HL-60 (cell line): ENCODE data around the gene HAUS5.

Experiments
- DNase-seq, 2 experiments: peaks; one replicate each; pipeline ENCODE4 v3.0.0-alpha.2; 2010 to 2020; ENCODE audit warnings: low read depth in 1 of 2, low spot score in 1 of 2
- H3K27ac ChIP-seq: fragments of 250-450 bp; sonication (Bioruptor Pico); replicated peaks from 2 replicates; pipeline ENCODE4 v1.5.1; 2020; ENCODE audit warnings: mild to moderate bottlenecking, moderate library complexity
- H3K27me3 ChIP-seq: fragments of 250-450 bp; sonication (Bioruptor Pico); 2 replicates; pipeline ENCODE4 v1.5.1; 2021; ENCODE audit warnings: mild to moderate bottlenecking, moderate library complexity; ENCODE audit not compliant: insufficient read depth, poor library complexity, severe bottlenecking
- H3K4me3 ChIP-seq: replicated peaks from 2 replicates; pipeline ENCODE4 v1.5.1; 2011; ENCODE audit warnings: mild to moderate bottlenecking, control low read depth, low read length; ENCODE audit not compliant: insufficient read depth
- CTCF ChIP-seq: IDR thresholded peaks from one replicate; pipeline ENCODE4 v1.5.1; 2011; ENCODE audit warnings: low read length, control low read depth, inconsistent platforms; ENCODE audit not compliant: insufficient read depth
- GABPA ChIP-seq: IDR thresholded peaks from 2 replicates; pipeline ENCODE4 v1.6.1; 2012; ENCODE audit warnings: low read depth
- POLR2AphosphoS5 ChIP-seq: IDR thresholded peaks from 2 replicates; pipeline ENCODE4 v1.6.1; 2012; ENCODE audit warnings: low read depth
- REST ChIP-seq: IDR thresholded peaks from 2 replicates; pipeline ENCODE4 v1.6.1; 2012; ENCODE audit warnings: low read depth; ENCODE audit not compliant: insufficient replicate concordance
- SPI1 ChIP-seq: IDR thresholded peaks from 2 replicates; pipeline ENCODE4 v1.6.1; 2012; ENCODE audit warnings: low read depth, mild to moderate bottlenecking, borderline replicate concordance
- long read RNA-seq: library from polyadenylated mRNA; unstranded; transcript quantifications from one replicate; pipeline ENCODE4 v2.0.0, GENCODE V29; 2020

Gene HAUS5, protein sequence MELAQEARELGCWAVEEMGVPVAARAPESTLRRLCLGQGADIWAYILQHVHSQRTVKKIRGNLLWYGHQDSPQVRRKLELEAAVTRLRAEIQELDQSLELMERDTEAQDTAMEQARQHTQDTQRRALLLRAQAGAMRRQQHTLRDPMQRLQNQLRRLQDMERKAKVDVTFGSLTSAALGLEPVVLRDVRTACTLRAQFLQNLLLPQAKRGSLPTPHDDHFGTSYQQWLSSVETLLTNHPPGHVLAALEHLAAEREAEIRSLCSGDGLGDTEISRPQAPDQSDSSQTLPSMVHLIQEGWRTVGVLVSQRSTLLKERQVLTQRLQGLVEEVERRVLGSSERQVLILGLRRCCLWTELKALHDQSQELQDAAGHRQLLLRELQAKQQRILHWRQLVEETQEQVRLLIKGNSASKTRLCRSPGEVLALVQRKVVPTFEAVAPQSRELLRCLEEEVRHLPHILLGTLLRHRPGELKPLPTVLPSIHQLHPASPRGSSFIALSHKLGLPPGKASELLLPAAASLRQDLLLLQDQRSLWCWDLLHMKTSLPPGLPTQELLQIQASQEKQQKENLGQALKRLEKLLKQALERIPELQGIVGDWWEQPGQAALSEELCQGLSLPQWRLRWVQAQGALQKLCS
- long read RNA-seq, full-length matches to known transcripts: 183 of 210 reads
- long read RNA-seq, partial matches to known transcripts: 9 of 210 reads
- long read RNA-seq, other reads (novel, unspliced or antisense): 18 of 210 reads

- Histone ChIP-seq H3K27ac (peak within 1 kb of the TSS; percentile 78), H3K4me3 (peak within 1 kb of the TSS; percentile 74), H3K27me3 (no peaks in the 10 kb centered on the region)
- DNase-seq: peak; percentile 86 to 93
- TF ChIP-seq GABPA (no peak), CTCF (no peak), REST (peak; percentile 25), SPI1 (no peak), POLR2AphosphoS5 (peak; percentile 83)
Measured at GRCh38 chr19:35612559-35613321, at the start of gene HAUS5. Gene HAUS5 (plus strand): TSS chr19:35612735. CDS start chr19:35612795, 60 bp downstream.

- Histone ChIP-seq H3K27me3 (peaks cover 11% of the 10 kb centered on the region), H3K4me3 (no peak overlapping the region), H3K27ac (no peak overlapping the region)
- no peak for DNase-seq
- TF ChIP-seq SPI1 (no peak), CTCF (no peak), REST (no peak), GABPA (no peak), POLR2AphosphoS5 (no peak)
Measured at GRCh38 chr19:35562776-35563175, 49.8 kb upstream of the HAUS5 start.

- DNase-seq: no peak
- no peak for TF ChIP-seq GABPA
- TF ChIP-seq CTCF: no peak
- TF ChIP-seq POLR2AphosphoS5: no peak
- TF ChIP-seq SPI1: no peak
- no peak for TF ChIP-seq REST
- Histone ChIP-seq H3K27me3 (peaks cover 6% of the 10 kb centered on the region), H3K27ac (no peak within 1 kb of the TSS), H3K4me3 (no peak within 1 kb of the TSS)
Measured at GRCh38 chr19:35563207-35563829, 49.2 kb upstream of the HAUS5 start, which contains the start of gene ATP4A. Gene ATP4A (minus strand): TSS chr19:35563658. CDS start chr19:35563629, 29 bp downstream.
